Stimulated activated CD4-positive, alpha-beta T cell treated with anti-CD3 and anti-CD28 coated beads, Interleukin-1b, Interleukin-23, amount 100 ng/mL, for 4 hours (primary cell): ENCODE results near the gene SFPQ.
"Not testable (repeated sequence)": the region's sequence is repeated elsewhere in the genome, so short reads cannot be mapped to it uniquely, and the experiment has no call there.

Source experiments
- DNase-seq, 2 donors: peaks; one replicate each; pipeline ENCODE4 v3.0.0-alpha.2; 2020; ENCODE audit warnings: low read depth in 2 of 2

Gene SFPQ

GRCh38 chr1:35192853-35193664, at the start of gene SFPQ:
Gene SFPQ (minus strand): TSS chr1:35193145. CDS start chr1:35193049, 96 bp downstream.
- DNase-seq, result peak; percentile 89 to 99

GRCh38 chr1:35236772-35237171, 43.8 kb upstream of the SFPQ start:
- DNase-seq, result not testable (repeated sequence)

- DNase-seq, result no peak
These were observed 38.3 kb upstream of the SFPQ start for GRCh38 chr1:35231287-35231686.

GRCh38 chr1:35229587-35230360, 36.8 kb upstream of the SFPQ start:
- DNase-seq, result no peak

DNA sequence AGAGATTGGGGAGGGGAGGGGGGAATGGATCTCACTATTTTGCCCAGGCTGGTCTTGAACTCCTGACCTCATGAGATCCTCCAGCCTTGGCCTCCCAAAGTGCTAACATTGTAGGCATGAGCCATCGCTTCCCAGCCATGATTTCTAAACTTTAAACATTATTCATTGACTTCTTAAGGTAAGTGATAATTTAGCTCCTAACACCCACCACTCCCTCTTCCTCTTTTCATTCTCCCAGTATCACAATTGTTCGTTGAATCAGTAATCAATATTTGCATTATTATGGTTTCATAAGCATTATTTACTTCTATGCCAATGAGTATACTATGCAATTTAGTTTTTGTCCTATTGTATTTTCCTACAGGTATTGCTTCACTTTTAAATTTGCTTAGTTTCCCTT, 33.6 kb upstream of the SFPQ start:
- no peak for DNase-seq

DNA sequence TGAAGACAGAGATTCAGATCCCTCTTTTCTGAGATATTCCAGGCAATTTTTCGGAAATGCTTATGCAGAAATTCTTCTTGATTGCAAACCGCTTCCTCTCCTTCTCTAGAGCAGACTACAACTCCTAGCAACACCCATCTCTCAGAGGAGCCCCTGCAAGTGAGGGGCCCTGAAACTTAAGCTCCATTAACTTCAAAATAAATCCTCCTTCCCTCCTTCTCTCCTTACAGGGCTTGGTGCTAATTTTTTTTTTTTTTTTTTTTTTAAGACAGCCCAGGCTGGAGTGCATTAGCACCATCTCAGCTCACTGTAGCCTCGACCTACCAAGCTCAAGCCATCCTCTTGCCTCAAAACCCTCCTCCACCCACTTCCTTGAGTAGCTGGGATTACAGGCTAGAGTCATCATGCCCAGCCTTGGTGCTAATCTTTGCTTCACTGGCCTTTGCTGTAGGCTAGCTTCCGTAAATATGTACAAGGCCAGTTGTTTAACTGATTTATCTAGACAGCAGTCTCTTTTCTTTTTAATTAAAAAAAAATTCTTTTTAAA, 30.2 kb upstream of the SFPQ start:
- DNase-seq, result no peak

GRCh38 chr1:35222322-35223083, 29.6 kb upstream of the SFPQ start:
- no peak for DNase-seq

GRCh38 chr1:35220976-35221375, 28.0 kb upstream of the SFPQ start:
- DNase-seq, result peak in 1 of 2 donors; percentile 10

GRCh38 chr1:35215346-35215745, 22.4 kb upstream of the SFPQ start:
- no peak for DNase-seq

- no peak for DNase-seq
These were observed 18.1 kb upstream of the SFPQ start for GRCh38 chr1:35211120-35211414.

- no peak for DNase-seq
These were observed 17.6 kb upstream of the SFPQ start for GRCh38 chr1:35210321-35211119.

DNA sequence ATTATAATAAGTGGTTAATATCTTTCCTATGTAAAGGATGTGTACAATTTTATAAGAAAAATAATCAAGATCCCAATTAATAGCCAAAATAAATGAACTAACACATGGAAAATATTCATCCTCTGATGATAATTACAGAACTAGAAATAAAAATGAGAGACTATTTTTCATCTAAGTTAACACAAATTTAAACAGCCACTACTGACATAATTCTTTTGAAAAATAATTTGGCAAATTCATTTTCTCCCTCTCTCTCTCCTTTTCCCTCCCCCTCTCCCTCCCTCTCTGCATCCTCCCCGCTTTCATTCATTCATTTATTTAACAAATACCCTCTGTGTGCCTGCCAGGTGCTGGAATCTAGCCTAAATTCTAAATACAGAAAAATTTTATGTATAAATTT, 10.3 kb upstream of the SFPQ start:
- DNase-seq, result no peak

- peak; percentile 29 to 54 for DNase-seq
These were observed 9.2 kb upstream of the SFPQ start for GRCh38 chr1:35202048-35202719.

- DNase-seq, result no peak
These were observed 8.7 kb upstream of the SFPQ start for GRCh38 chr1:35201631-35202030.

DNA sequence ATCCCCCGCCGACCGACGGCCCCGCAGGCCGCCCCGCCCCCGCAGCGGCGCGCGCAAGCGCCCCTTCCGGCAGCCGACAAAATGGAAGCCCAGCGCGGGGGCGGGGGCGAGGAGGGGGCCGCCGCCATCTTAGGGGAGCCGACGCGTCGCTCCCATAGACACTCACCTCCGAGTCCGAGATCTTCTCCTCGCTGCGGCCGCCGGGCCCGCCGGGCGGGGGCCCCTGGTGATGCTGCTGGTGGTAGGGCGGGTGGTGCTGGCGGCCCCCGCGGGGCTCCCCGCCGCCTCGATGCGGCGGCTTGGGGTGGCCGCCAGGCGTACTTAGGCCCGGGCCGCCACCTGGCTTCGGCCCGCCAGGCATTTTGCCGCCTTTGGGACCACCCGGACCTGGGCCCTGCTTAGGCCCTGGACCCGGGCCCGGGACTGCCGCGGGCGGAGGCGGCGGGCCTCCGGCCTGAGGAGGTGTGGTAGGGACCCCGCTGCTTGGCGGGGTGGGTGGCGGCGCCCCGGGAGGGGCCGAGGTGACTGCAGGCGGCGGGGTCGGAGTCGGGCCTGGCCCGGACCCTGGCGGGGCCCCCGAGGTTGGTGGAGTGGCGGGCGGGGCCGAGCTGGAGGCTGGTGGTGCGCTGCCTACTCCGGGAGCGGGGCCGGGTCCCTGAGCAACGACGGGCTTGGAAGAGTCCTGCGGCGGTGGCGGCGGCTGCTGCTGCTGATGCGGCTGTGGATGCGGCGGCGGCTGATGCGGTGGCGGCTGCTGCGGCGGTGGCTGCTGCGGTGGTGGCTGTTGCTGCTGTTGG, 691 bp downstream of the SFPQ start:
- DNase-seq, result peak; percentile 90 to 94

GRCh38 chr1:35191429-35192055, 1.4 kb downstream of the SFPQ start:
- DNase-seq, result no peak

- no peak for DNase-seq
These were observed 2.2 kb downstream of the SFPQ start for GRCh38 chr1:35190784-35191183.

DNA sequence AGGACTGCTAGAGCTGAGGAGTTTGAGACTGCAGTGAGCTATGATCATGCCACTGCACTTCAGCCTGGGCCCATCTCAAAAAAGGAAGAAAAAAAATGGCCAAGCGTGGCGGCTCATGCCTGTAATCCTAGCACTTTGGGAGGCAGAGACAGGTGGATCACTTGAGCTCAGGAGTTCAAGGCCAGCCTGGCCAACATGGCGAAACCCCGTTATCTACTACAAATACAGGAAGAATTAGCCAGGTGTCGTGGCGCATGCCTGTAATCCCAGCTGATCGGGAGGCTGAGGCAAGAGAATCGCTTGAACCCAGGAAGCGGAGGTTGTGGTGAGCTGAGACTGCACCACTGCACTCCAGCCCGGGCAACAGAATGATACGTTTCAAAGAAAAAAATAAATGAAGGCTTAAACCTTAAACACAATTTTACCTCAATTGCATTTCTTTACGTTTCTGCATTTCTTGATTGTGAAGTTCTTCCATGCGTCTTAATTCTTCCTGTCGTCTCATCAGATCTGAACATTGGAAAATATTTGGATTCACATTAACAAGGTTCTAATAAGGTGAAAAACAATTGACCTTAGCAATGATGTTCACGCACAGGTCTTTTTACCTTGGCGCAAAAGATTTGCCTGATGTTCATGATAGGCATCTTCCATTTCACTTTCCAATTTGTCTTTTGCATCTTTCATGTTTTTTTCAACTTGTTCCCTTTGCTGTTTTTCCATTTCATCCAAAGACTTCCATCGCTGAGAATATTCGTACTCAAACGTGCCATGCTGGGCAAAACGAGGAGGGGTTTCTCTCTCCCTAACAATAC, 4.2 kb downstream of the SFPQ start:
- DNase-seq, result no peak
